GM12801 (cell line): ENCODE results near the gene TTC7B.

Experiments
- TF ChIP-seq, protein P1 (sequence below): IDR thresholded peaks from one replicate; pipeline ENCODE4 v1.5.1; 2011; ENCODE audit warnings: control low read depth; ENCODE audit not compliant: insufficient read length; ENCODE audit errors: extremely low read depth

TTC7B gene

GRCh38 chr14:90758028-90758889 lies 58.0 kb downstream of the TTC7B start:
- TF ChIP-seq, protein P1, sequence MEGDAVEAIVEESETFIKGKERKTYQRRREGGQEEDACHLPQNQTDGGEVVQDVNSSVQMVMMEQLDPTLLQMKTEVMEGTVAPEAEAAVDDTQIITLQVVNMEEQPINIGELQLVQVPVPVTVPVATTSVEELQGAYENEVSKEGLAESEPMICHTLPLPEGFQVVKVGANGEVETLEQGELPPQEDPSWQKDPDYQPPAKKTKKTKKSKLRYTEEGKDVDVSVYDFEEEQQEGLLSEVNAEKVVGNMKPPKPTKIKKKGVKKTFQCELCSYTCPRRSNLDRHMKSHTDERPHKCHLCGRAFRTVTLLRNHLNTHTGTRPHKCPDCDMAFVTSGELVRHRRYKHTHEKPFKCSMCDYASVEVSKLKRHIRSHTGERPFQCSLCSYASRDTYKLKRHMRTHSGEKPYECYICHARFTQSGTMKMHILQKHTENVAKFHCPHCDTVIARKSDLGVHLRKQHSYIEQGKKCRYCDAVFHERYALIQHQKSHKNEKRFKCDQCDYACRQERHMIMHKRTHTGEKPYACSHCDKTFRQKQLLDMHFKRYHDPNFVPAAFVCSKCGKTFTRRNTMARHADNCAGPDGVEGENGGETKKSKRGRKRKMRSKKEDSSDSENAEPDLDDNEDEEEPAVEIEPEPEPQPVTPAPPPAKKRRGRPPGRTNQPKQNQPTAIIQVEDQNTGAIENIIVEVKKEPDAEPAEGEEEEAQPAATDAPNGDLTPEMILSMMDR: no peak

GRCh38 chr14:90757452-90757851 lies 58.8 kb downstream of the TTC7B start:
- TF ChIP-seq, protein P1: no peak

DNA sequence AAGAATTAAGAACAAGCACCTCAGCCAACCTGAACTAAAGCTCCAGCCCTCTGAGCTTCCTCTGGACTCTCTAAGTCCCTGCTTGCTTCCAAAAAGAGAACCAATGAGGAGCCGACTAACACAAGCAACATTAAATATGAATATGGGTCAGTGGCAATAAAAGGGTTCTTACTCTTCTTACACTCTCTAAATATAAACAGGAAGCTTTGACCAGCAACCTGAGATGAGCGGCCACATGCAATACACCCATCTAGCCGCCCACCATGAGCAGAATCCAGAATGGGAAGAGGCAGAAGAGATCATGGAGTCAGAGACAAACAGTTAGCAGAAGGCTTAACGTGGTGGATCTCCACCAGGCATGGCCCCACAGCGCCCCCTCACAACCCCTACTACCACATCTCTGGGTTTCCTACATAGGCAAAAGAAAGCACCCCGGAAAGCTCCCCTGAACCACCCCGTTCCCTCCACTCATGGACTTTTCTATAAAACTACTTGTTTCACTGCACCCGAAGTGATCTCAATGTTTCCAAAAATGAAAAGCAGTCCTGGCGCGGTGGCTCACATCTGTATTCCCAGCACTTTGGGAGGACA lies 59.4 kb downstream of the TTC7B start:
- TF ChIP-seq, protein P1: no peak

DNA sequence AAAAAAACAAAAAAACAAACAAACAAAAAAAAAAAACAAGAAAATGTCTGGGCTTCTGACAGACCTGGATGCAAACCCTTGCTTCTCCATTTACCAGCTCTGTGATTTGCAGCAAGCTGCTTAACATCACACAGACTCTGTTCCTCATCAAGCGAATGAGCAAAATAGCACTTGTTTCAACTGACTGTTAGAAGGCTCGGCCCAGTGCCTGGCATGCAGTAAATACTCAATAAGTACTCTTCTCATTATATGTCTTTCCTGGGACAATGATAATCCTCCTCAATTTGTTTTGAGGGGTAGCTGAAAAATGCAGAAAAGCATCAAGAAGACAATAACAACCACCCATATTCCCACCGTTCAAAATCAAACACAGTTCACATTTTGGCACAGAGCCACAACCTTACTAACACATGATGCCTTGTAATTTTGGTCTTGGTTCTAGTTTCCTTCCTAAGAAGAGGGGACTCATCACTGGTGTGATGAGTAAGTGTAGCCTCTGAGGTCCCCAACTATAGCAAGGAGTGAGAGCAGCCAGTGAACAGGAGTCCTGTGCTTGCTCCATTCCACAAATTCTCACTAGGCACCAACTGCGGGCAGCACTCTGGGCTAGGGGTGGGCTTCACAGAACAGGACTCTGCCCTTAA lies 60.4 kb downstream of the TTC7B start:
- TF ChIP-seq, protein P1: no peak

GRCh38 chr14:90753456-90754005 lies 62.7 kb downstream of the TTC7B start:
- TF ChIP-seq, protein P1: no peak

- TF ChIP-seq, protein P1: no peak
Observed at GRCh38 chr14:90750701-90751100, 65.5 kb downstream of the TTC7B start.

DNA sequence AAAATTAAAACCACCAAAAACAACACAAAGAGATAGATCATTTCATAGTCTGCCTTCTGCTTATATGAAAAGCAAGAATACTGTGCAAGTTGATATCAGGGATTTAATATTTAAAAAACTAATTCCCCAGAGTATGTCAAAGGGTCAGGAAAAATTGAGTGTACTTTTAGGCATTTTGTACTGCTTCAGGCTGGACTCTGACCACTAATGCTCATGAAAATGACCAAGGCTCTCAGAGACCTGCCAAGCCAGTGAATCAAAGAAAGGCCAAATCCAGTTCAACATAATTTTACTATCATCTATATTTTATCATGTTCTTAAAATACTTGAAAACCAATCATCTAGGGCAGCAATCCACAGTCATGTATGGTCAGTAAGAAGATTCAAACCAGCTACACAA lies 66.0 kb downstream of the TTC7B start:
- TF ChIP-seq, protein P1: no peak
